DMS153 treated with DMSO at 0.1 percent for 48 hours (cell line): ENCODE results near the gene ANKRD22.

Experiments used
- DNase-seq: peaks from one replicate; lab custom pipeline; 2025; ENCODE audit not compliant: unreplicated experiment; lab: John Stamatoyannopoulos, UW

The ANKRD22 gene

DNA sequence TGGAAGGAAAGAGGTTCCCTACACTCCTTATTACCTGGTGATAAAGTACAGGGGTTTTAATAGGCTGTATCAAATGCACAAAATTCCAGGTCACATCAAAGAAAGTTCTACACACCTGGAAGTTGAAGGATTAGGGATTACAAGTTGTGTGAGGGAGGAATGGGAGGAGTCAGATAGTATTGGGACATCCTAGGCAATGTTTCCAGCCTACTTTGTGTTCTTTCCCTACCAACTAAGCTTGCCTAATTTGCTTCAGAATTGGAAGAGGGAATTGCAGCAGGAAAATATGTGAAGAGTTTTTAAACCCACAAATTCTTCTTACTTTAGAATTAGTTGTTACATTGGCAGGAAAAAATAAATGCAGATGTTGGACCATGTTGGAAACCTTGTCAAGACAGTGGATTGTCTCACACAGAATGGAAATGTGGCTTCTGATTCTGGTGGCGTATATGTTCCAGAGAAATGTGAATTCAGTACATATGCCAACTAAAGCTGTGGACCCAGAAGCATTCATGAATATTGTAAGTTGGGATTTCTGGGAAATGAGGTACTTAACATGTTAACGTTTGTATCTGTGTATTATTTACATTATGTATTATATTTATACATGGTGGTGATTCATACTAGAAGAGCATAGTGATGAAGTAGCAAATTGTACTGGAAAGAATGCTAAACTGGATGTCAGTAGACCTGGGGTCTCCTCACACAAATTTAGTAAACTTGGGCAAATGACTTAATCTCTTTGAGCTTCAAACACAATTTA, 48.9 kb downstream of the ANKRD22 start, which contains the start of gene LIPM:
TSS of gene LIPM (plus strand) at position 208 of the 763 bp plus-strand sequence. CDS start at position 375, 167 bp downstream.
- no peak for DNase-seq

DNA sequence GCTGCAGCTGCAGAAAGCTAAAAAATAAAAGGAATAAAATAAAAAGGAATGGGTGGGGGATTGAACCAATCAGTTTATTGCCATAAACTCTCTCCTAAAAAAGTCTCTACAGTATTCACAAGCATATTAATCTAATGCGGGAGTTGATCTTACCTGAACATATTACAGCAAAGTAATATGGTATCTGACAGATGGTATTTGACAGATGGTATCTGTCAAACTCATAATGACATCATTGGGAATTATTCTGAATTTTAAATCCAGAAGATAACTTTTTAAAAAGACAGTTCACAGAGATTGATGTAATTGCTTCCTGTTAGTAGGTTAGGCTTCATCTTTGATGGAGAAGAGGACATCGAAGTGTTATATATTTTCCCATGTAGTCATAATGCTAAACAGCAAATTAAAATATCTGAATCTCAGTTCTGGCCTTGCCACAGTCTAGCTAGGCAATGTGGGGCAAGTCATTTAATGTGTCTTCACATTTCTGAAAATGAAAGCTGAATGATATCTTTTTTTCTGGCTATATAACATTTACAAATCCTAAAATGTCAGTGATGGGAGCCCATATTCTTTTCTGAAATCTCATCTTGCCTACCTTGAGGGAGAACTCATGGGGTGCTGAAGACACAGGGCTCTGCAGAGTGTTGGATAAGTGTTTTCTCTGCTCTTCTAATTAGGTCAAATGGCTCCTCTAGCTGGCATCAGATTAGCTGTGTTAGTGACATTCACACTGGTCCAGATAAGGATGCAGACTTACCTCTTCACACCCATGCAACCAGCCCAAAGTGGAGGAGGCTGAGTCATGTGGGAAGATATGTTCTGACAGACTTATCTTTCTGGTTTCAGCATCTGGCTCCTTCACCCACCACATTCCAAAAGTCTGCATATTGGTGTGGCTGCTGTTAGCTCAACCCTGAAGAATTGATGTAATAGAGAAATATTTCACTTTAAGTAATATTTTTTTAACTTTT, 51.2 kb downstream of the ANKRD22 start:
- no peak for DNase-seq

DNA sequence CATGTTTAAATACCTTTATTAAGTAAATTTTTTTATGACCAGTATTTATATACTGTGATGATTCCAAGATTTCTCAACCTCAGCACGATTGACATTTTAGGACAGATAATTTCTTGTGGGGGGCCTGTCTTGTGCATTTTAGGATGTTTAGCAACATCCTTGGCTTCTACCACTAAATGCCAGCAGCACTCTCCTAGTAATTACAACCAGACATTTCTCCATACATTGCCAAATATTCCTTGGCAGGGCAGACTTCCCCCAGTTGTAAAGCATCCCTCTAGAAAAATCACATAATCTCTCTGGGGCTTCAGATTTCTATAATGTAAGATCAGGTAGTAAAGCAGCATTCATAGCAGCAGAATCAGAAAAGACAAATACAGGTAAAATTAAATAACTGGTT, 56.9 kb downstream of the ANKRD22 start:
- no peak for DNase-seq

DNA sequence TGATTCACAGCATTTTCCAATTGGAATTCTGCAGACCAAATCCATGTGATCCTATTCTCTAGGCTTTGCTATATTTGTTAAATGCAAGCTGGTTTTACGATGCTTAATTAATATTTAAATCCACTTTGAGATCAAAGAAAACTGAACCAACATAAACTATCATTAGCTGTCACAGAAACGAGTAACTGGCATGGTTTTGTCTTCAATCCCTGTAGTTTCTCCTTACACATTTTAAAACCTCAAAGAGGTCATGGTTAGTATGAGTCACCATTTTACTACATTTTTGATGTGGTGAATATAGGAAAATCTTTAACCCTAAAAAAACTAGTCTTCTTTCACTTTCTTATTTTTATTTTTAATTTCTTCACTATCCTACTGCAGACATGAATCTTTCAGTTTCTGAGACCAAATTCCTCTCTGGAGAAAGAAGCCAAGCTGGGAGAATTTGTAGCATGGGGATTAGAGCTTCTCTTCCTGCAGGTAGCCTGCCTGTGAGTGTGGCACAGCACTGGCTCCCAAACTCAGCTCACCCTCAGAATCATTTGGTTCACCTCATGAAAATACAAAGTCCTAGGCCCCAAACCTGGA, 57.8 kb downstream of the ANKRD22 start:
- DNase-seq = no peak

DNA sequence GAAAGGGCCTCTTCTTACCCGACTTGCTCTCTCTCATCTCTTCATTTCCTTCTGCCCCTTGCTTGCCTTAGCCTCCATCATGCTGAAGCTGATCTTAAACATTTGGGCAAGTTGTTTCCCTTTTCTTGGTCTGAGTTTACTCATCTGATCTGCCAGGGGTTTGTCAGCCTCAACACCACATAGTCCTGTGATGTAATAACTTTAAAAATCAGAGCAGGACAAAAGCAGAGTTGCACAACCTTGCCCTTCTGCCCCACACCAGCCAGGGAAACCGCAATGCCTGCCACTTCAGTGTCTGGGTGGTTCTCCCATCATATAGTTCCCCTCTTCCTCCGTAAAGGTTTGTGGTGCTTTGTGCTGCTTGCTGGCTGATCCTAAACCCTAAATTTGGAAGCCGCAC, 59.0 kb downstream of the ANKRD22 start:
- no peak for DNase-seq

DNA sequence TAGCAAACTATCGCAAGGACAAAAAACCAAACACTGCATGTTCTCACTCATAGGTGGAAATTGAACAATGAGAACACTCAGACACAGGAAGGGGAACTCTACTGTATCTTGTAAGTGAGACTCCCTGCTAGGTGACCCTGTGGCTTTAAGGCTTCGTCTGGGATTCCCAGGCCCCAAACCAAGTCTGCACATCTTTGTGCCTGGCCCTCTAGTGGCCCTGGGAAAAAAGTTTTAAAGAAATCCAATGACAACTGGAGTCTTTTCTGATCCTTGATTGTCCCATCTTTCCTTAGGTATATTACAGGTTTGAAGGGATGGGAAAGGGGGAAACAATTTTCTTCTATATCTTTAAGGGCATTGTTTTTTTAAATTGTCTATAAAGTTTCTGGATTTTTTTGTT, 59.7 kb downstream of the ANKRD22 start:
- DNase-seq = no peak

DNA sequence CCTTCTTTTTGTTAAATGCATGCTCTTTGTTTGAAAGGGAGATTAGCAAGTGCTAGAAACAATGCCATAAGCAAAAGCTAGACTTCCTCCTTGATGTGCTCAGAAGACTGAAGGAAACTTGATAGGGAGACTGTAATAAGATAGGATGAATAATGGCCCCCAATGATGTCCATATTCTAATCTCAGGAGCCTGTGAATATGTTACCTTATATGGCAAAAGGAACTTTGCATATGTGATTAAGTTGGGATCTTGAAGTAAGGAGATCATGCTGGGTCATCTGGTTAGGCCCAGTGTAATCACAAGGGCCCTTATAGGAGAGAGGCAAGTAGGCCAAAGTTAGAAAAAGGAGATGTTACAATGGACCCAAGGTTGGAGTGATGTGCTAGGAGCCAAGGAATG, 62.7 kb downstream of the ANKRD22 start:
- DNase-seq = no peak

DNA sequence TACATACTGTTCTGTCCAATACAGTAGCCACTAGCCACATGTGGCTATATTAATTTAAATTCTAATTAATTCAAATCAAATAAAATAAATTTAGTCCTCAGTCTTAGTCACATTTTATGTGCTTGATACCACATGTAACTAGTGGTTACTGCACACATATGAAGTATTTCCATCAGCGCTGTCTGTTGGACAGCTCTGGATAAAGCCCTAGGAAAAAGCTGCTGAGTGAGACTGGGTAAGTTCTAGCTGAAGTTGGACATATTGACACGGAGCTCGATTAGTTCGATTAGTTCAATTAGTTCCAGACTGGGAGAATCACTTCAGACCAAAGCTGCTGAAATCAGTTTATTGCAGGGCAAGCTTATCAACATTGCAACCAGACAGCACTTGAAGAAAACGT, 64.2 kb downstream of the ANKRD22 start:
- DNase-seq = no peak

DNA sequence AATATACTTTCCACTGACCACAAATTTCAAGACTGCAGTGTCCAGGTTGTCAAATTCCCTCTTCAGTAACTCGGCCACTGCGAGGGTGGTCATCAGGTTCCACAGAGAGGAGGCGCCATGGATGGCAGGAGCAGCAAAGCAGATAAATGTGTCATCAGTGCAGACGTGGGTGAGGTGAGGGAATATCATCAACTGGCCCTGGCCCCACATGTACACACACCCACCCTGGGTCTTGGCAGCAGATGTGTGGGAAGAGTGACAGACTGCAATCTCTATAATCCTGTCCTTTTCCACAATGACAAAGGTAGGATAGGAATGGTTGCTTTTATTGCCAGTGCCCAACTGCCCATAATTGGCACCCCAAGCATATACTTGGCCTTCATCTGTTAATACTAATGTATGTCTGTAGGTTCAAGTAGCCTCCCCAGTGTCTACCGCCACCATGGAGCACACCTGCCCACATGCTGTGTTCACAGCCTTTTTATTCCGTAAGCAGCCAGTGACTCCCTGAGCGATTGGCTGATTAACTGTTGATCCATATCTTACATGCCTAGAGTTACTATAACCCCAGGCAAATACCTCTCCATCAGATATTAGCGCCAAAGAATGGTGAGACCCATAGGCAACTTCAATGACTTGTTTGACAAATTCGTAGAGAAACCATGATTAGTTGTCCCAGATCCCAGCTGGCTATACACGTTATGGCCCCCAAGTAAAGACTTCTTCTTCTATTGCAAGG, 65.4 kb downstream of the ANKRD22 start:
- no peak for DNase-seq

DNA sequence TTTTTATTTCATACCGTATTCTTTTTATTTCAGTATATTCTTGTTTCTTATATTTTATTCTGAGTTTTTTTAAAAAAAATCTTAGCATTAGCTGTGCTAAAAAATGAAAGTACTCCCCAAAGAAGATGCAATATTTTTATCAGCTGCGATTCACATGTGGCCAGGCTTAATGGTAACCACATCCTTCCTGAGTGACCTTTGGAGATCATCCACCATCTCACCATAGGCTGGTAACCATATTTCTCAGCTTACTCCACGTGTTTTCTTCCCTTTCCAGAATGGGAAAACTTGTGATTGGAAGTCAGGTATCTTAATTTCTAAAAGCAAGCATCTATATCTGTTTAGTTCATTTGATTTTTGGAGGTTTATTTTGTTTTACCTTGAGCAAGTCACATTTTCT, 67.9 kb downstream of the ANKRD22 start:
- DNase-seq = no peak

DNA sequence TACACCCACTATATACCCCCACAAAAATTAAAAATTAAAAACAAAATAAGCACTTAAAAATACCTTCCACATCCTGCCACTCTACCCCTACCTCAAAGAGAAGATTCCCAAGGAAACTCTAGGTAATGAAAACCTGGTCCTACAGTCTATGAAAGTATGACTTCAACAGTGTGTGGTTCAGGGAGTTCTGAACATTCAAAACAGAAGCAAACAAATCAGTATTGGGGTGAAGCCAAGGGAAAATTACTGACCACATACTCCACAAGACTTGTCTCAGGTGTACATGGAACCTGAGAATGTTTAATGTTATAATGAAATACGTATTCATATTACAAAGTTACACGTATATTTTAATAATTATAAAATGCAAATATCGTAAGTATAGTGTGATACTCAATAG, 69.4 kb downstream of the ANKRD22 start:
- DNase-seq = no peak

DNA sequence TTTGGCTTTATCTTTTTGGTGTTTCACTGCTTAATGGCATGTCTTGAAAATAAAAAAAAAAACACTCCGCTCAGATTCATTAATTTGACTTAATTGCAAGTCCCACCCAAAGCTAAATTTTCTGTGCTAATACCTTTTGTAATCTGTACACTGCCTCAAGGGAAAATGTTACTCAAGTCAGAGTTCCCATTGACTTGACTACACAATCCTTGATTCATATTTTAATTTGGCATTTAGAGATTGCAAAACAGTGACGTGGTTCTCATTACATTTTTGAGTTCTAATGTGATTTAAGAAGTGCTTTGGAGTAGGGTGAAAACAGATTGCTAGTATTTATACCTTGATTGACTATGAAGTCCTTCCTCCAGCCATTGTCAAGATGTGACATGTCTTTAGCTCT, 70.4 kb downstream of the ANKRD22 start:
- DNase-seq = no peak
